Activated T-helper 1 cell treated with anti-CD3 and anti-CD28 coated beads, Interleukin-12 subunit alpha, Interleukin-12 subunit beta, Interleukin-2, Interleukin-4 antibody, amounts not matched to agents 30 ng/mL and 10 ng/mL and 1 ng/mL, durations not matched to agents 14 hours and 24 hours and 36 hours (primary cell): Measurements from ENCODE around the gene PPHLN1. TPM values are rescaled to one million over a fixed set of nuclear protein-coding genes. Genes with fewer than 3 reads are reported as not detected.

Experiments used
- DNase-seq: peaks from one replicate; pipeline ENCODE4 v3.0.0; 2021; ENCODE audit warnings: low spot score
- H3K27ac Mint-ChIP-seq: one replicate; pipeline ENCODE4 v1.8.0; 2021; ENCODE audit warnings: mild to moderate bottlenecking, mixed read lengths
- H3K27me3 Mint-ChIP-seq: one replicate; pipeline ENCODE4 v1.8.0; 2022; ENCODE audit warnings: mild to moderate bottlenecking, moderate library complexity, mixed read lengths; ENCODE audit not compliant: insufficient read depth
- H3K36me3 Mint-ChIP-seq: one replicate; pipeline ENCODE4 v1.8.0; 2021; ENCODE audit warnings: low read depth, mixed read lengths
- H3K4me1 Mint-ChIP-seq: one replicate; pipeline ENCODE4 v1.8.0; 2021; ENCODE audit warnings: low read depth, mixed read lengths
- H3K4me3 Mint-ChIP-seq: one replicate; pipeline ENCODE4 v1.8.0; 2021; ENCODE audit warnings: mild to moderate bottlenecking, moderate library complexity, mixed read lengths
- H3K9me3 Mint-ChIP-seq: one replicate; pipeline ENCODE4 v1.8.0; 2021; ENCODE audit warnings: mixed read lengths
- intact Hi-C: fragments of 100-400 bp; cut with micrococcal nuclease; formaldehyde crosslinking; loops from one replicate; pipeline ENCODE4 v1.15.1; 2024
- total RNA-seq: library from RNA; stranded (reverse); gene quantifications from 2 replicates; pipeline ENCODE4 v1.2.3, GENCODE V29; 2022

Gene PPHLN1
- total RNA-seq, 1 donor from 2014 or later = 90.1 TPM

GRCh38 chr12:42440608-42441007 is 114.6 kb downstream of the PPHLN1 start:
- intact Hi-C loops = no loop called here
- no peak overlapping the region for H3K4me3 Mint-ChIP-seq

GRCh38 chr12:42442311-42442759 is 116.4 kb downstream of the PPHLN1 start:
- H3K27me3 Mint-ChIP-seq = no peaks in the 10 kb centered on the region
- H3K36me3 Mint-ChIP-seq = peaks cover 16% of the 10 kb centered on the region
- no peak overlapping the region for H3K27ac Mint-ChIP-seq
- no peak overlapping the region for H3K4me3 Mint-ChIP-seq
- no peaks in the 10 kb centered on the region for H3K9me3 Mint-ChIP-seq
- DNase-seq = no peak
- intact Hi-C loops = no loop called here
- H3K4me1 Mint-ChIP-seq = no peaks in the 10 kb centered on the region

More at GRCh38 chr12:42440608-42441007, 114.6 kb downstream of the PPHLN1 start:
- Mint-ChIP-seq H3K27ac (no peak overlapping the region), H3K36me3 (peaks cover 11% of the 10 kb centered on the region), H3K27me3 (no peaks in the 10 kb centered on the region), H3K4me1 (no peaks in the 10 kb centered on the region), H3K9me3 (no peaks in the 10 kb centered on the region)
- no peak for DNase-seq

GRCh38 chr12:42442888-42443287 is 116.9 kb downstream of the PPHLN1 start:
- Mint-ChIP-seq H3K4me3 (no peak overlapping the region), H3K9me3 (no peaks in the 10 kb centered on the region), H3K36me3 (peaks cover 18% of the 10 kb centered on the region), H3K27me3 (no peaks in the 10 kb centered on the region), H3K27ac (no peak overlapping the region), H3K4me1 (no peaks in the 10 kb centered on the region)
- intact Hi-C loops = no loop called here
- DNase-seq = no peak

GRCh38 chr12:42444192-42444943 is 118.4 kb downstream of the PPHLN1 start:
- Mint-ChIP-seq H3K9me3 (no peaks in the 10 kb centered on the region), H3K27me3 (no peaks in the 10 kb centered on the region), H3K4me3 (no peak overlapping the region), H3K27ac (peak overlapping the region; percentile 16), H3K36me3 (peaks cover 27% of the 10 kb centered on the region), H3K4me1 (no peaks in the 10 kb centered on the region)
- intact Hi-C loops = no loop called here
- no peak for DNase-seq

GRCh38 chr12:42445891-42446290 is 119.9 kb downstream of the PPHLN1 start:
- Mint-ChIP-seq H3K9me3 (no peaks in the 10 kb centered on the region), H3K4me3 (no peak overlapping the region), H3K27ac (no peak overlapping the region), H3K27me3 (no peaks in the 10 kb centered on the region), H3K36me3 (peaks cover 29% of the 10 kb centered on the region), H3K4me1 (no peaks in the 10 kb centered on the region)
- intact Hi-C loops = no loop called here
- no peak for DNase-seq

- intact Hi-C loops = no loop called here
- peaks cover 27% of the 10 kb centered on the region for H3K36me3 Mint-ChIP-seq
- H3K4me1 Mint-ChIP-seq = no peaks in the 10 kb centered on the region
- no peak for DNase-seq
- no peaks in the 10 kb centered on the region for H3K9me3 Mint-ChIP-seq
- no peak overlapping the region for H3K4me3 Mint-ChIP-seq
- H3K27me3 Mint-ChIP-seq = no peaks in the 10 kb centered on the region
- no peak overlapping the region for H3K27ac Mint-ChIP-seq
Observed at GRCh38 chr12:42446761-42447160, 120.8 kb downstream of the PPHLN1 start.

- no peak overlapping the region for H3K27ac Mint-ChIP-seq
- H3K4me1 Mint-ChIP-seq = no peaks in the 10 kb centered on the region
- H3K9me3 Mint-ChIP-seq = no peaks in the 10 kb centered on the region
- H3K4me3 Mint-ChIP-seq = no peak overlapping the region
- DNase-seq = no peak
- H3K27me3 Mint-ChIP-seq = no peaks in the 10 kb centered on the region
- intact Hi-C loops = no loop called here
- H3K36me3 Mint-ChIP-seq = peaks cover 24% of the 10 kb centered on the region
Observed at GRCh38 chr12:42447371-42447786, 121.4 kb downstream of the PPHLN1 start.

GRCh38 chr12:42448841-42449240 is 122.9 kb downstream of the PPHLN1 start:
- no peaks in the 10 kb centered on the region for H3K4me1 Mint-ChIP-seq
- H3K36me3 Mint-ChIP-seq = peaks cover 18% of the 10 kb centered on the region
- no peak overlapping the region for H3K27ac Mint-ChIP-seq
- intact Hi-C loops = no loop called here
- H3K4me3 Mint-ChIP-seq = no peak overlapping the region
- no peaks in the 10 kb centered on the region for H3K27me3 Mint-ChIP-seq
- no peak for DNase-seq
- H3K9me3 Mint-ChIP-seq = no peaks in the 10 kb centered on the region

GRCh38 chr12:42450248-42450647 is 124.3 kb downstream of the PPHLN1 start:
- peaks cover 18% of the 10 kb centered on the region for H3K36me3 Mint-ChIP-seq

GRCh38 chr12:42458575-42458974 is 132.6 kb downstream of the PPHLN1 start:
- intact Hi-C loops = no loop called here
- no peaks in the 10 kb centered on the region for H3K4me1 Mint-ChIP-seq

More at GRCh38 chr12:42450248-42450647, 124.3 kb downstream of the PPHLN1 start:
- intact Hi-C loops = no loop called here
- H3K9me3 Mint-ChIP-seq = no peaks in the 10 kb centered on the region
- DNase-seq = no peak
- no peaks in the 10 kb centered on the region for H3K27me3 Mint-ChIP-seq
- no peak overlapping the region for H3K4me3 Mint-ChIP-seq
- no peaks in the 10 kb centered on the region for H3K4me1 Mint-ChIP-seq
- H3K27ac Mint-ChIP-seq = no peak overlapping the region

GRCh38 chr12:42459336-42459847 is 133.4 kb downstream of the PPHLN1 start:
- Mint-ChIP-seq H3K27ac (no peak overlapping the region), H3K9me3 (no peaks in the 10 kb centered on the region), H3K4me3 (no peak overlapping the region), H3K4me1 (no peaks in the 10 kb centered on the region), H3K36me3 (no peaks in the 10 kb centered on the region), H3K27me3 (no peaks in the 10 kb centered on the region)
- intact Hi-C loops = no loop called here
- no peak for DNase-seq

More at GRCh38 chr12:42458575-42458974, 132.6 kb downstream of the PPHLN1 start:
- H3K27me3 Mint-ChIP-seq = no peaks in the 10 kb centered on the region
- DNase-seq = no peak
- no peak overlapping the region for H3K27ac Mint-ChIP-seq
- no peaks in the 10 kb centered on the region for H3K9me3 Mint-ChIP-seq
- no peak overlapping the region for H3K4me3 Mint-ChIP-seq
- H3K36me3 Mint-ChIP-seq = no peaks in the 10 kb centered on the region

- no peaks in the 10 kb centered on the region for H3K36me3 Mint-ChIP-seq
- intact Hi-C loops = no loop called here
- H3K4me1 Mint-ChIP-seq = no peaks in the 10 kb centered on the region
- no peaks in the 10 kb centered on the region for H3K9me3 Mint-ChIP-seq
- no peak for DNase-seq
- H3K27ac Mint-ChIP-seq = no peak overlapping the region
- peaks cover 2% of the 10 kb centered on the region for H3K27me3 Mint-ChIP-seq
- no peak overlapping the region for H3K4me3 Mint-ChIP-seq
Observed at GRCh38 chr12:42462486-42462885, 136.5 kb downstream of the PPHLN1 start.

- H3K27me3 Mint-ChIP-seq = peaks cover 2% of the 10 kb centered on the region
Observed at GRCh38 chr12:42463671-42464070, 137.7 kb downstream of the PPHLN1 start.

More at GRCh38 chr12:42463671-42464070, 137.7 kb downstream of the PPHLN1 start:
- Mint-ChIP-seq H3K4me1 (no peaks in the 10 kb centered on the region), H3K36me3 (no peaks in the 10 kb centered on the region), H3K4me3 (no peak overlapping the region), H3K27ac (no peak overlapping the region), H3K9me3 (no peaks in the 10 kb centered on the region)
- DNase-seq = no peak
- intact Hi-C loops = no loop called here
